Stimulated activated CD8-positive, alpha-beta memory T cell treated with anti-CD3 and anti-CD28 coated beads, Interleukin-15, amount 100 ng/mL, for 48 hours (primary cell): ENCODE data around the gene NOC2L.

Source experiments
- DNase-seq, 2 donors: peaks; one replicate each; pipeline ENCODE4 v3.0.0-alpha.2; 2020; ENCODE audit warnings: low read depth in 2 of 2

NOC2L gene

GRCh38 chr1:942864-943533 is 16.1 kb downstream of the NOC2L start:
- DNase-seq: no peak

GRCh38 chr1:942411-942821 is 16.6 kb downstream of the NOC2L start:
- DNase-seq: no peak

GRCh38 chr1:941588-942383 is 17.3 kb downstream of the NOC2L start:
- DNase-seq: no peak

- DNase-seq: no peak
Measured at GRCh38 chr1:941015-941587, 18.0 kb downstream of the NOC2L start.

GRCh38 chr1:940107-941014 is 18.7 kb downstream of the NOC2L start:
- no peak for DNase-seq

- no peak for DNase-seq
Measured at GRCh38 chr1:939511-940106, 19.4 kb downstream of the NOC2L start.

GRCh38 chr1:938711-939489 is 20.2 kb downstream of the NOC2L start:
- no peak for DNase-seq

GRCh38 chr1:938088-938683 is 20.9 kb downstream of the NOC2L start:
- DNase-seq: no peak

GRCh38 chr1:937521-937920 is 21.5 kb downstream of the NOC2L start:
- no peak for DNase-seq

- DNase-seq: no peak
Measured at GRCh38 chr1:936348-937264, 22.4 kb downstream of the NOC2L start.

- DNase-seq: no peak
Measured at GRCh38 chr1:935751-936231, 23.3 kb downstream of the NOC2L start.

- no peak for DNase-seq
Measured at GRCh38 chr1:934991-935750, 23.9 kb downstream of the NOC2L start.

GRCh38 chr1:933603-933940 is 25.5 kb downstream of the NOC2L start:
- DNase-seq: no peak

GRCh38 chr1:932776-933602 is 26.1 kb downstream of the NOC2L start:
- DNase-seq: no peak

GRCh38 chr1:932173-932510 is 26.9 kb downstream of the NOC2L start:
- DNase-seq: no peak

GRCh38 chr1:931380-932172 is 27.5 kb downstream of the NOC2L start:
- DNase-seq: no peak

- no peak for DNase-seq
Measured at GRCh38 chr1:930633-931138, 28.4 kb downstream of the NOC2L start.
